Esophagus muscularis mucosa (tissue), 4 donors: Measurements from ENCODE around the gene WIF1.

ENCODE experiments used
- CTCF ChIP-seq, 3 experiments: fragments of 200-600 bp in 2 of 3; fragments of 450-650 bp in 1 of 3; sonication (generic) in 2 of 3; IDR thresholded peaks; one replicate each; pipeline ENCODE4 v1.5.1; 2017 to 2019; ENCODE audit warnings: antibody characterized with exemption in 3 of 3, mild to moderate bottlenecking in 2 of 3, moderate library complexity in 1 of 3
- EP300 ChIP-seq: sonication (generic); formaldehyde crosslinking; IDR thresholded peaks from one replicate; pipeline ENCODE4 v1.6.1; 2017; ENCODE audit warnings: antibody characterized with exemption
- POLR2A ChIP-seq: fragments of 450-650 bp; IDR thresholded peaks from one replicate; pipeline ENCODE4 v1.6.1; 2017; ENCODE audit warnings: antibody characterized with exemption, moderate library complexity, mild to moderate bottlenecking, low read depth
- POLR2AphosphoS5 ChIP-seq, 2 donors: sonication (generic); formaldehyde crosslinking; IDR thresholded peaks; one replicate each; pipeline ENCODE4 v1.6.1; 2017; ENCODE audit warnings: antibody characterized with exemption in 2 of 2

- TF ChIP-seq EP300 (no peak), CTCF (IDR thresholded peaks at IDR 0.05) (no peak), POLR2AphosphoS5 (IDR thresholded peaks at IDR 0.05) (no peak), POLR2A (no peak)
These were observed 22.7 kb downstream of the WIF1 start for GRCh38 chr12:65098364-65098763.
